NT2/D1 (cell line): ENCODE data around the gene EFCAB6.

Experiments
- SUZ12 ChIP-seq: IDR thresholded peaks from 2 replicates; pipeline ENCODE4 v1.6.1; 2011; ENCODE audit not compliant: insufficient read length, insufficient read depth; ENCODE audit errors: extremely low read depth
- YY1 ChIP-seq: IDR thresholded peaks from 2 replicates; pipeline ENCODE4 v1.6.1; 2011; ENCODE audit not compliant: insufficient read length, insufficient read depth
- ZNF274 ChIP-seq: IDR thresholded peaks from 2 replicates; pipeline ENCODE4 v1.6.1; 2011; ENCODE audit warnings: mild to moderate bottlenecking, low read depth, low read length

DNA sequence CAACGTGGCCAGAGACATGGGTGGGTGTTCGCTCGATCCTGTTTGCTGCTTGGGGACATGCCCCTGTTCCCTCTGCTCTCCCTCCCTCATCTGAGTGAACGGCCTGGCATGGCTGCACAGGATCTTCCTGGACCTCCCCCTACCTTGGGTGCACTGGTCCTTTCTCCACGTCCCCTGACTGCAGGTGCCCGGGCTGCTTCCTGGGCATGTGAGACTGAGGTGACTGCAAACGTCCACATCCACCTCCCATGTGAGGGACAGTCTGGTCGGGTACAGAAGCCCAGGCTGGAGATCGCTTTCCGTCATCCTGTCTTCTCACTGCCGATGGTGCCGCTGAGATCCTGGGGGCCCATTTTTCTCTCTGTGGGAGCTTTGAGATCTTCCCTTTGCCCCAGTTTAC, 38.4 kb upstream of the EFCAB6 start:
- TF ChIP-seq ZNF274: no peak
- TF ChIP-seq YY1: no peak
- TF ChIP-seq SUZ12: no peak
